Neutrophil (primary cell): Measurements from ENCODE around the gene LNPEP.

Source experiments
- H3K27ac ChIP-seq: fragments of 200-600 bp; sonication (generic); 2 replicates; pipeline ENCODE4 v1.5.1; 2016; ENCODE audit warnings: mild to moderate bottlenecking, moderate library complexity
- H3K27me3 ChIP-seq: fragments of 200-600 bp; sonication (generic); 2 replicates; pipeline ENCODE4 v1.6.0; 2016; ENCODE audit warnings: mild to moderate bottlenecking
- H3K36me3 ChIP-seq: fragments of 200-600 bp; sonication (generic); 2 replicates; pipeline ENCODE4 v1.5.1; 2017
- H3K4me1 ChIP-seq, 2 experiments: fragments of 200-600 bp in 1 of 2; sonication (generic) in 1 of 2; 1 replicate in 1 of 2; 2 replicates in 1 of 2; pipeline versions ENCODE4 v1.5.1 to v1.6.1; 2013 to 2016; ENCODE audit warnings: low read depth in 1 of 2, low read length in 1 of 2, mild to moderate bottlenecking in 1 of 2, moderate library complexity in 1 of 2; ENCODE audit not compliant: control insufficient read depth in 1 of 2, insufficient read depth in 1 of 2
- H3K4me3 ChIP-seq, 2 experiments: fragments of 200-600 bp in 1 of 2; sonication (generic) in 1 of 2; 1 replicate in 1 of 2; 2 replicates in 1 of 2; pipeline ENCODE4 v1.5.1; 2013 to 2016; ENCODE audit warnings: low read depth in 1 of 2, low read length in 1 of 2, mild to moderate bottlenecking in 1 of 2, moderate library complexity in 1 of 2
- H3K9me3 ChIP-seq: fragments of 200-600 bp; sonication (generic); 2 replicates; pipeline ENCODE4 v1.5.1; 2016
- CTCF ChIP-seq: fragments of 200-600 bp; sonication (generic); IDR thresholded peaks from 2 replicates; pipeline ENCODE4 v1.5.1; 2016; ENCODE audit warnings: antibody characterized with exemption

The LNPEP gene

GRCh38 chr5:97026721-97027120 is 90.8 kb downstream of the LNPEP start:
- Histone ChIP-seq H3K4me1 (no peaks in the 10 kb centered on the region), H3K27me3 (no peaks in the 10 kb centered on the region), H3K9me3 (no peaks in the 10 kb centered on the region), H3K27ac (no peak overlapping the region), H3K36me3 (peaks cover 68% of the 10 kb centered on the region), H3K4me3 (no peak overlapping the region)
- no peak for TF ChIP-seq CTCF

GRCh38 chr5:97037819-97038218 is 101.9 kb downstream of the LNPEP start:
- Histone ChIP-seq H3K4me3 (no peak overlapping the region), H3K36me3 (peaks cover 20% of the 10 kb centered on the region), H3K9me3 (no peaks in the 10 kb centered on the region), H3K27ac (no peak overlapping the region), H3K4me1 (no peaks in the 10 kb centered on the region), H3K27me3 (no peaks in the 10 kb centered on the region)
- TF ChIP-seq CTCF: no peak

GRCh38 chr5:97041239-97041638 is 105.4 kb downstream of the LNPEP start:
- H3K27ac ChIP-seq: no peak overlapping the region
- no peak for TF ChIP-seq CTCF
- no peaks in the 10 kb centered on the region for H3K27me3 ChIP-seq
- H3K4me1 ChIP-seq: no peaks in the 10 kb centered on the region
- no peaks in the 10 kb centered on the region for H3K9me3 ChIP-seq
- no peak overlapping the region for H3K4me3 ChIP-seq
- H3K36me3 ChIP-seq: peaks cover 12% of the 10 kb centered on the region

- Histone ChIP-seq H3K4me1 (no peaks in the 10 kb centered on the region), H3K36me3 (peaks cover under 1% of the 10 kb centered on the region), H3K4me3 (no peak overlapping the region), H3K9me3 (no peaks in the 10 kb centered on the region), H3K27me3 (no peaks in the 10 kb centered on the region), H3K27ac (no peak overlapping the region)
- TF ChIP-seq CTCF: no peak
Measured at GRCh38 chr5:97042996-97043395, 107.1 kb downstream of the LNPEP start.

GRCh38 chr5:97043511-97043910 is 107.6 kb downstream of the LNPEP start:
- Histone ChIP-seq H3K4me3 (no peak overlapping the region), H3K27me3 (no peaks in the 10 kb centered on the region), H3K9me3 (no peaks in the 10 kb centered on the region), H3K27ac (no peak overlapping the region), H3K36me3 (no peaks in the 10 kb centered on the region), H3K4me1 (no peaks in the 10 kb centered on the region)
- no peak for TF ChIP-seq CTCF

- no peaks in the 10 kb centered on the region for H3K4me1 ChIP-seq
- no peaks in the 10 kb centered on the region for H3K9me3 ChIP-seq
- no peak overlapping the region for H3K27ac ChIP-seq
- TF ChIP-seq CTCF: no peak
- no peak overlapping the region for H3K4me3 ChIP-seq
- H3K27me3 ChIP-seq: no peaks in the 10 kb centered on the region
- H3K36me3 ChIP-seq: no peaks in the 10 kb centered on the region
Measured at GRCh38 chr5:97044052-97044451, 108.2 kb downstream of the LNPEP start.
